Upper lobe of right lung (tissue), 1 donor: ENCODE results near the gene USP32. TPM values are rescaled to one million over a fixed set of nuclear protein-coding genes. Genes with fewer than 3 reads are reported as not detected.
"Not testable (repeated sequence)": the region's sequence is repeated elsewhere in the genome, so short reads cannot be mapped to it uniquely, and the experiment has no call there.

Experiments
- ATAC-seq: fragments of 200-7000 bp; cut with Tn5 transposase; one replicate; pipeline ENCODE4 v1.9.1; 2020; ENCODE audit warnings: mild to moderate bottlenecking, moderate library complexity
- DNase-seq: peaks from one replicate; pipeline ENCODE4 v3.0.0-alpha.2; 2020
- H3K27ac ChIP-seq: fragments of 200-600 bp; one replicate; pipeline ENCODE4 v1.8.0; 2022
- H3K27me3 ChIP-seq: fragments of 200-600 bp; one replicate; pipeline ENCODE4 v1.8.0; 2022; ENCODE audit warnings: mild to moderate bottlenecking
- H3K36me3 ChIP-seq: fragments of 200-600 bp; one replicate; pipeline ENCODE4 v1.8.0; 2022
- H3K4me1 ChIP-seq: fragments of 200-600 bp; one replicate; pipeline ENCODE4 v1.8.0; 2022
- H3K4me3 ChIP-seq: fragments of 200-600 bp; one replicate; pipeline ENCODE4 v1.8.0; 2022; ENCODE audit warnings: mild to moderate bottlenecking
- H3K9me3 ChIP-seq: fragments of 200-600 bp; one replicate; pipeline ENCODE4 v1.8.0; 2022
- CTCF ChIP-seq: fragments of 200-600 bp; IDR thresholded peaks from one replicate; pipeline ENCODE4 v1.8.0; 2022; ENCODE audit warnings: antibody characterized with exemption
- intact Hi-C: fragments of 100-400 bp; cut with DNase I; formaldehyde crosslinking; loops from one replicate; pipeline ENCODE4 v1.11.0; 2022
- total RNA-seq: library from RNA; stranded (reverse); fragmentation: NEBNext Ultra II Directional; extraction: Animal tissue kit (Norgen Biotek cat#: 25700); gene quantifications from one replicate; pipeline ENCODE4 v1.2.1, GENCODE V29; 2021
- donor health status: DM: no; HTN: yes; CAD: no; lungs with severe emphysema.

The USP32 gene
- total RNA-seq, 1 donor from 2014 or later = 72.4 TPM

- Histone ChIP-seq H3K36me3 (no peaks in the 10 kb centered on the region), H3K4me3 (no peak overlapping the region), H3K9me3 (no peaks in the 10 kb centered on the region), H3K27me3 (no peaks in the 10 kb centered on the region), H3K27ac (no peak overlapping the region), H3K4me1 (no peaks in the 10 kb centered on the region)
- ATAC-seq = no peak
- intact Hi-C loops = no loop called here
- no peak for TF ChIP-seq CTCF
- no peak for DNase-seq
Observed at GRCh38 chr17:60426596-60426995, 34.7 kb upstream of the USP32 start.

- intact Hi-C loops = no loop called here
- Histone ChIP-seq H3K36me3 (no peaks in the 10 kb centered on the region), H3K27me3 (no peaks in the 10 kb centered on the region), H3K4me1 (peaks cover 3% of the 10 kb centered on the region), H3K27ac (no peak overlapping the region), H3K9me3 (no peaks in the 10 kb centered on the region), H3K4me3 (no peak overlapping the region)
- no peak for TF ChIP-seq CTCF
- ATAC-seq = no peak
- DNase-seq = no peak
Observed at GRCh38 chr17:60425626-60426025, 33.7 kb upstream of the USP32 start.

GRCh38 chr17:60423865-60424264, 31.9 kb upstream of the USP32 start:
- intact Hi-C loops = no loop called here
- no peak for ATAC-seq
- H3K27ac ChIP-seq = no peak overlapping the region
- H3K4me3 ChIP-seq = no peak overlapping the region
- H3K36me3 ChIP-seq = no peaks in the 10 kb centered on the region
- H3K4me1 ChIP-seq = peaks cover 3% of the 10 kb centered on the region
- no peaks in the 10 kb centered on the region for H3K27me3 ChIP-seq
- H3K9me3 ChIP-seq = no peaks in the 10 kb centered on the region
- TF ChIP-seq CTCF = no peak
- DNase-seq = no peak

- Histone ChIP-seq H3K27ac (peak within 1 kb of the TSS; percentile 45), H3K27me3 (no peaks in the 10 kb centered on the region), H3K36me3 (no peaks in the 10 kb centered on the region), H3K4me3 (peak within 1 kb of the TSS; percentile 60), H3K4me1 (peaks cover 3% of the 10 kb centered on the region), H3K9me3 (no peaks in the 10 kb centered on the region)
- peak; percentile 69 for DNase-seq
- TF ChIP-seq CTCF = no peak
- intact Hi-C loops = no loop called here
- ATAC-seq = peak; percentile 51
Observed at GRCh38 chr17:60422162-60422665, 30.3 kb upstream of the USP32 start, which contains the start of gene CHCT1. Gene CHCT1 (plus strand): TSS chr17:60422489. CDS start chr17:60422593, 104 bp downstream.

- H3K27ac ChIP-seq = peak overlapping the region; percentile 45
Observed at GRCh38 chr17:60421273-60422161, 29.6 kb upstream of the USP32 start.

GRCh38 chr17:60419875-60420274, 27.9 kb upstream of the USP32 start:
- H3K36me3 ChIP-seq, ATAC-seq: not testable (repeated sequence)

More at GRCh38 chr17:60421273-60422161, 29.6 kb upstream of the USP32 start:
- intact Hi-C loops = no loop called here
- DNase-seq (peak; percentile 89), ATAC-seq (peak; percentile 96)
- TF ChIP-seq CTCF = peak; percentile 95
- Histone ChIP-seq H3K4me3 (peak overlapping the region; percentile 60), H3K4me1 (peaks cover 3% of the 10 kb centered on the region), H3K9me3 (no peaks in the 10 kb centered on the region), H3K36me3 (no peaks in the 10 kb centered on the region), H3K27me3 (no peaks in the 10 kb centered on the region)

GRCh38 chr17:60419003-60419402, 27.1 kb upstream of the USP32 start:
- H3K27me3 ChIP-seq, H3K4me1 ChIP-seq, H3K4me3 ChIP-seq, ATAC-seq, intact Hi-C loops, H3K36me3 ChIP-seq, H3K27ac ChIP-seq, DNase-seq, H3K9me3 ChIP-seq: not testable (repeated sequence)

More at GRCh38 chr17:60419875-60420274, 27.9 kb upstream of the USP32 start:
- intact Hi-C loops, H3K27ac ChIP-seq, H3K27me3 ChIP-seq, DNase-seq, H3K9me3 ChIP-seq, H3K4me3 ChIP-seq, H3K4me1 ChIP-seq: not testable (repeated sequence)
